ENCODE measurements around the gene PHPT1. TPM values are rescaled to one million over a fixed set of nuclear protein-coding genes. Genes with fewer than 3 reads are reported as not detected.
A peak's percentile ranks its signal among the peaks of the same experiment; 100 is the strongest.

Gene PHPT1
- total and polyA plus RNA-seq, 2 of the 8 experiments (the other 6 are each of a cell fraction or from before 2014, with no cell fraction given), result 109 to 226 TPM

DNA sequence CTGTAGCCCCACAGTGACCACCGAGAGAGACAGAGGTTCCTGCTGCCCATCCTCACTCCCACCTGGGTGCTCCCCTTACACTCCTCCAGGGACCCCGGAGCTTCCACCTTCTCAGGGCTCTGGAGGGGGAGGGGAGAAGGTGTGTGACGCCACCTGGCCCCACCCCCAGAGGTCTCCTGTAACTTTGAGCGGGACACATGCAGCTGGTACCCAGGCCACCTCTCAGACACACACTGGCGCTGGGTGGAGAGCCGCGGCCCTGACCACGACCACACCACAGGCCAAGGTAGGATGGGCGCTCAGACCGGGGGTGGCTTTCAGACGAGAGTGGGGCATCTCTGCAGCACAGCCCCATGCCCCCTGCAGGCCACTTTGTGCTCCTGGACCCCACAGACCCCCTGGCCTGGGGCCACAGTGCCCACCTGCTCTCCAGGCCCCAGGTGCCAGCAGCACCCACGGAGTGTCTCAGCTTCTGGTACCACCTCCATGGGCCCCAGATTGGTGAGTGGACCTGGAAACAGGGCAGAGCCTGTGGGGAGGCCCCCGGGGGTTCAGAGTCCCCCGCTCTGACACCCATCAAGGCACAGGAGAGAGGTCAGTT, 7.4 kb downstream of the PHPT1 start:
- ChIA-PET POLR2A (ENCODE audit: partially characterized antibody) (interaction anchor here (0.6 to 16.2 kb wide), 9 partner anchors 9 to 82 kb away, joined by 3 to 248 read pairs (median 3); partner anchors contain the start of genes AJM1, EDF1 and RABL6), CTCF (ENCODE audit: partially characterized antibody) (interaction anchor here (0.7 to 1.7 kb wide), 6 partner anchors 14 to 61 kb away, joined by 3 to 5 read pairs (median 4); partner anchors contain the start of genes AJM1 and CCDC183)
- peak in 1 of 2 experiments; percentile 52 for DNase-seq (ENCODE audit: low read depth in 1 of 2, low spot score in 2 of 2)
- Histone ChIP-seq H3K27me3 (replicated peaks in 1 of 4; ENCODE audit: control insufficient read depth in 3 of 4, extremely low read depth in 1 of 4, insufficient read depth in 3 of 4, low read length in 3 of 4) (no peaks in the 10 kb centered on the region), H2BK12ac (ENCODE audit: low read depth, low read length) (no peak overlapping the region), H4K20me1 (replicated peaks in 1 of 2; ENCODE audit: control insufficient read depth in 1 of 2, insufficient read depth in 2 of 2, low read length in 2 of 2) (peaks cover 0 to 17% of the 10 kb centered on the region in 2 experiments), H3K14ac (ENCODE audit: insufficient read length) (no peak overlapping the region), H2BK5ac (ENCODE audit: low read depth, low read length) (no peak overlapping the region), H3K56ac (replicated peaks; ENCODE audit: insufficient read length, low read depth, low read length) (no peak overlapping the region), H4K8ac (ENCODE audit: extremely low read depth, insufficient read depth, low read length) (peak overlapping the region; percentile 53), H3K4me1 (replicated peaks in 1 of 4; ENCODE audit: control insufficient read depth in 3 of 4, insufficient read depth in 4 of 4, low read length in 3 of 4) (no peaks in the 10 kb centered on the region; a peak in 1 of 7 replicates), H3K27ac (ENCODE audit: low read depth, low read length) (no peak overlapping the region), H3K4me2 (ENCODE audit: insufficient read depth in 1 of 2, low read depth in 2 of 2, low read length in 2 of 2) (no peak overlapping the region), H3K23me2 (ENCODE audit: low read depth, low read length) (no peaks in the 10 kb centered on the region), H2BK20ac (ENCODE audit: low read length) (no peak overlapping the region), H3K4me3 (ENCODE audit: extremely low read depth in 1 of 4, insufficient read depth in 2 of 4, low read depth in 3 of 4, low read length in 4 of 4) (no peak overlapping the region), H2BK15ac (ENCODE audit: low read length) (no peak overlapping the region), H3K79me1 (ENCODE audit: low read depth, low read length) (no peaks in the 10 kb centered on the region), H4K5ac (ENCODE audit: insufficient read length, low read depth, low read length) (no peak overlapping the region), H2AFZ (ENCODE audit: low read length) (no peak overlapping the region), H4K91ac (replicated peaks; ENCODE audit: insufficient read length, low read length) (no peak overlapping the region), H2BK120ac (replicated peaks; ENCODE audit: low read depth, low read length) (no peak overlapping the region), H3K4ac (replicated peaks; ENCODE audit: insufficient read length, low read depth, low read length) (no peak overlapping the region), H3K23ac (ENCODE audit: insufficient read length) (no peak overlapping the region), H3K79me2 (ENCODE audit: control insufficient read depth in 1 of 2, insufficient read depth in 2 of 2, low read length in 2 of 2) (no peaks in the 10 kb centered on the region), H3K9me3 (ENCODE audit: insufficient read depth in 2 of 2, low read depth in 1 of 2, low read length in 1 of 2) (no peaks in the 10 kb centered on the region), H2AK5ac (ENCODE audit: low read depth, low read length) (0 out of 2 replicates have a peak overlapping the region, but pooled peaks have one; percentile 6), H3K9ac (replicated peaks in 1 of 4; ENCODE audit: extremely low read depth in 1 of 4, low read depth in 3 of 4, low read length in 3 of 4) (no peak overlapping the region), H3K36me3 (ENCODE audit: control insufficient read depth in 2 of 4, insufficient read depth in 4 of 4, low read length in 3 of 4) (peaks cover 1 to 7% (median 4%) of the 10 kb centered on the region in 4 experiments; a peak in 5 of 8 replicates), H3K18ac (ENCODE audit: extremely low read depth, low read length) (no peak overlapping the region)
- no peak for FAIRE-seq
- WGBS, 2 experiments (ENCODE audit: extremely low coverage in 1 of 2, insufficient coverage in 1 of 2, insufficient read length in 1 of 2, insufficient replicate concordance in 2 of 2, low coverage in 1 of 2, low lambda C conversion rate in 2 of 2, missing lambda C conversion rate in 1 of 2), result 82% methylated on average over 13 of the region's 14 CpGs; no CpG with 5 or more reads in 1 of the 2 experiments
- TF ChIP-seq, protein P1, sequence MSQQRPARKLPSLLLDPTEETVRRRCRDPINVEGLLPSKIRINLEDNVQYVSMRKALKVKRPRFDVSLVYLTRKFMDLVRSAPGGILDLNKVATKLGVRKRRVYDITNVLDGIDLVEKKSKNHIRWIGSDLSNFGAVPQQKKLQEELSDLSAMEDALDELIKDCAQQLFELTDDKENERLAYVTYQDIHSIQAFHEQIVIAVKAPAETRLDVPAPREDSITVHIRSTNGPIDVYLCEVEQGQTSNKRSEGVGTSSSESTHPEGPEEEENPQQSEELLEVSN (IDR thresholded peaks at IDR 0.05), result no peak
- TF ChIP-seq TEAD4 (IDR thresholded peaks at IDR 0.05; ENCODE audit: low read depth, low read length) (no peak), CREB1 (IDR thresholded peaks at IDR 0.05) (no peak), SP4 (IDR thresholded peaks at IDR 0.05; ENCODE audit: low read length) (no peak), BACH1 (IDR thresholded peaks at IDR 0.05; ENCODE audit: low read length) (no peak), SAP30 (IDR thresholded peaks at IDR 0.05; ENCODE audit: insufficient read depth, insufficient replicate concordance, low read length) (no peak), SIX5 (IDR thresholded peaks at IDR 0.05; ENCODE audit: low read depth, low read length) (no peak), NANOG (IDR thresholded peaks at IDR 0.05; ENCODE audit: insufficient read depth, low read depth, low read length, poor library complexity, severe bottlenecking) (no peak), CBX5 (IDR thresholded peaks at IDR 0.05; ENCODE audit: low read depth, low read length) (no peak), CTBP2 (IDR thresholded peaks at IDR 0.05; ENCODE audit: borderline replicate concordance, insufficient read depth, insufficient read length, low read length) (no peak), POLR2A (IDR thresholded peaks at IDR 0.05; ENCODE audit: control extremely low read depth in 1 of 2, low read depth in 2 of 2, low read length in 2 of 2) (no peak)
- TF ChIP-seq, protein P2, sequence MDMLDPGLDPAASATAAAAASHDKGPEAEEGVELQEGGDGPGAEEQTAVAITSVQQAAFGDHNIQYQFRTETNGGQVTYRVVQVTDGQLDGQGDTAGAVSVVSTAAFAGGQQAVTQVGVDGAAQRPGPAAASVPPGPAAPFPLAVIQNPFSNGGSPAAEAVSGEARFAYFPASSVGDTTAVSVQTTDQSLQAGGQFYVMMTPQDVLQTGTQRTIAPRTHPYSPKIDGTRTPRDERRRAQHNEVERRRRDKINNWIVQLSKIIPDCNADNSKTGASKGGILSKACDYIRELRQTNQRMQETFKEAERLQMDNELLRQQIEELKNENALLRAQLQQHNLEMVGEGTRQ (IDR thresholded peaks at IDR 0.05; ENCODE audit: low read length), result no peak
